Parathyroid adenoma (tissue), 2 donors: Measurements from ENCODE around the gene ZNF600.
"Not testable (repeated sequence)": the region's sequence is repeated elsewhere in the genome, so short reads cannot be mapped to it uniquely, and the experiment has no call there.

Source experiments
- H2AFZ ChIP-seq: fragments of 300-600 bp; sonication (generic); one replicate; pipeline ENCODE4 v1.7.0; 2017; ENCODE audit warnings: antibody characterized with exemption, mild to moderate bottlenecking
- H3K27ac ChIP-seq: fragments of 300-600 bp; sonication (generic); one replicate; pipeline ENCODE4 v1.7.0; 2017
- H3K27me3 ChIP-seq: fragments of 300-600 bp; sonication (generic); one replicate; pipeline ENCODE4 v1.7.0; 2017; ENCODE audit warnings: low read length; ENCODE audit not compliant: control insufficient read depth, insufficient read depth
- H3K36me3 ChIP-seq: fragments of 300-600 bp; sonication (generic); one replicate; pipeline ENCODE4 v1.7.0; 2017; ENCODE audit warnings: low read length; ENCODE audit not compliant: control insufficient read depth, insufficient read depth
- H3K4me1 ChIP-seq: fragments of 300-600 bp; sonication (generic); one replicate; pipeline ENCODE4 v1.7.0; 2017; ENCODE audit warnings: control low read depth
- H3K4me2 ChIP-seq: fragments of 300-600 bp; sonication (generic); one replicate; pipeline ENCODE4 v1.7.0; 2017; ENCODE audit warnings: low read length
- H3K4me3 ChIP-seq: fragments of 300-600 bp; sonication (generic); one replicate; pipeline ENCODE4 v1.7.0; 2017; ENCODE audit warnings: low read depth, low read length
- H3K79me2 ChIP-seq: fragments of 300-600 bp; sonication (generic); one replicate; pipeline ENCODE4 v1.7.0; 2017; ENCODE audit warnings: control low read depth
- H3K9ac ChIP-seq: fragments of 300-600 bp; sonication (generic); one replicate; pipeline ENCODE4 v1.7.0; 2017; ENCODE audit warnings: mild to moderate bottlenecking
- H3K9me3 ChIP-seq: fragments of 300-600 bp; sonication (generic); one replicate; pipeline ENCODE4 v1.7.0; 2017; ENCODE audit warnings: low read length; ENCODE audit not compliant: control insufficient read depth
- TF ChIP-seq, protein P1 (sequence below): fragments of 300-600 bp; sonication (generic); IDR thresholded peaks from one replicate; pipeline ENCODE4 v1.7.0; 2017; ENCODE audit warnings: antibody characterized with exemption, mild to moderate bottlenecking
- donor health status: primary hyperparathyroidism.

The ZNF600 gene

DNA sequence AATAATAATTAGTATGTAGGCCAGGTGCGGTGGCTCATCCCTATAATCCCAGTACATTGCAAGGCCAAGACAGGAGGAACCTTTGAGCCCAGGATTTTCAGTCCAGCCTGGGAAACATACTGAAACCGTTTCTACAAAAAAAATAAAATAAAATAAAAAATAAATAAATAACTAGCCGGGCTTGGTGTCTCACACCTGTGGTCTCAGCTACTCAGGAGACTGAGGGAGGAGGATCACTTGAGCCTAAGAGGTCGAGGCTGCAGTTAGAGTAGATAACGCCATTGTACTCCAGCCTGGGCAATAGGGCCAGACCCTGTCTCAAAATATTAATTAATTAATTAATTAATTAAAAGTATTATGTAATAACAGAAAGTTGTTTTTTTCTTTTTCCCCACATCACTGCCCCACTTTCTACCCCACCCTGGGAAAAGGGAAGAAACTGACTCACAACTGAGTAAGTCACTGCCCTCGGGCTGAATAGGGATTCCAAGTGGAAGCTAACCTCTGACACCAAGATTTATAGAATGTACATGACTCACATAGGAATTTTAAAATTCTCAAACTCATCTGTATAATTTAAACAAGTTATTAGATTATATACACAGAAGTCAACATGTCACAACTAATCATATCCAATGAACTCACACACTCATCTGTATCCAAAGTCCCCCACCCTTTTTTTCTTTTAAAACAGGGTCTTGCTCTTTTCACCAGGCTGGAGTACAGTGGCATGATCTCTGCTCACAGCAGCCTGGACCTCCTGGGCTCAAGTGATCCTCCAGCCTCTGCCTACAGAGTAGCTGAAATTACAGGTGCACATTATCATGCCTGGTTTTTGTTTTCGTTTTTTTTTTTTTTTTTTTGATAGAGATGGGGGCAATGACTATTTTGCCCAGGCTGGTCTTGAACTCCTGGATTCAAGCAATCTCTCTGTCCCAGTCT, 64.3 kb downstream of the ZNF600 start:
- Histone ChIP-seq H3K9ac (no peak overlapping the region), H3K27ac (no peak overlapping the region), H3K9me3 (no peaks in the 10 kb centered on the region), H2AFZ (no peak overlapping the region), H3K27me3 (no peaks in the 10 kb centered on the region), H3K79me2 (no peaks in the 10 kb centered on the region), H3K4me3 (no peak overlapping the region), H3K36me3 (no peaks in the 10 kb centered on the region), H3K4me1 (no peaks in the 10 kb centered on the region), H3K4me2 (no peak overlapping the region)
- TF ChIP-seq, protein P1, sequence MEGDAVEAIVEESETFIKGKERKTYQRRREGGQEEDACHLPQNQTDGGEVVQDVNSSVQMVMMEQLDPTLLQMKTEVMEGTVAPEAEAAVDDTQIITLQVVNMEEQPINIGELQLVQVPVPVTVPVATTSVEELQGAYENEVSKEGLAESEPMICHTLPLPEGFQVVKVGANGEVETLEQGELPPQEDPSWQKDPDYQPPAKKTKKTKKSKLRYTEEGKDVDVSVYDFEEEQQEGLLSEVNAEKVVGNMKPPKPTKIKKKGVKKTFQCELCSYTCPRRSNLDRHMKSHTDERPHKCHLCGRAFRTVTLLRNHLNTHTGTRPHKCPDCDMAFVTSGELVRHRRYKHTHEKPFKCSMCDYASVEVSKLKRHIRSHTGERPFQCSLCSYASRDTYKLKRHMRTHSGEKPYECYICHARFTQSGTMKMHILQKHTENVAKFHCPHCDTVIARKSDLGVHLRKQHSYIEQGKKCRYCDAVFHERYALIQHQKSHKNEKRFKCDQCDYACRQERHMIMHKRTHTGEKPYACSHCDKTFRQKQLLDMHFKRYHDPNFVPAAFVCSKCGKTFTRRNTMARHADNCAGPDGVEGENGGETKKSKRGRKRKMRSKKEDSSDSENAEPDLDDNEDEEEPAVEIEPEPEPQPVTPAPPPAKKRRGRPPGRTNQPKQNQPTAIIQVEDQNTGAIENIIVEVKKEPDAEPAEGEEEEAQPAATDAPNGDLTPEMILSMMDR = no peak

- H3K4me1 ChIP-seq, H3K4me3 ChIP-seq, H3K9me3 ChIP-seq, H3K27ac ChIP-seq, H3K9ac ChIP-seq, H3K36me3 ChIP-seq, H3K27me3 ChIP-seq, H3K4me2 ChIP-seq, H2AFZ ChIP-seq, H3K79me2 ChIP-seq: not testable (repeated sequence)
These were observed 66.0 kb downstream of the ZNF600 start for GRCh38 chr19:52720541-52720940.

DNA sequence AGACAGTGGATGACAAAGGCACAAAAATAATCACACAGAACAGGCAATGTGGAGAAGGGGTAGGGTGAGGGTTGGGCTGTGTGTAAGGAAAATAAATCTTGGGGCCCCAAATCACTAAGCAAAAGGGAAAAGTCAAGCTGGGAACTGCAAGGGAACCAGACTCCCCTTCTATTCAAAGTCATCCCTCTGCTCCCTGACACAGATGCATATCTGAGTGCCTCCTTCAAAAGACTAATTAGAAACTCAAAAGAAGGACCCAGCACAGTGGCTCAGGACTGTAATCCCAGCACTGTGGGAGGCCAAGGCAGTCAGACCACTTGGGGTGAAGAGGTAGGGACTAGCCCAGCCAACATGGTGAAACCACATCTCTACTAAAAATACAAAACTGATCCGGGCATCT, 70.1 kb downstream of the ZNF600 start:
- TF ChIP-seq, protein P1 = no peak
- Histone ChIP-seq H3K9ac (no peak overlapping the region), H3K79me2 (no peaks in the 10 kb centered on the region), H3K27me3 (no peaks in the 10 kb centered on the region), H3K9me3 (no peaks in the 10 kb centered on the region), H3K4me3 (no peak overlapping the region), H2AFZ (no peak overlapping the region), H3K27ac (no peak overlapping the region), H3K4me1 (no peaks in the 10 kb centered on the region), H3K4me2 (no peak overlapping the region), H3K36me3 (no peaks in the 10 kb centered on the region)

DNA sequence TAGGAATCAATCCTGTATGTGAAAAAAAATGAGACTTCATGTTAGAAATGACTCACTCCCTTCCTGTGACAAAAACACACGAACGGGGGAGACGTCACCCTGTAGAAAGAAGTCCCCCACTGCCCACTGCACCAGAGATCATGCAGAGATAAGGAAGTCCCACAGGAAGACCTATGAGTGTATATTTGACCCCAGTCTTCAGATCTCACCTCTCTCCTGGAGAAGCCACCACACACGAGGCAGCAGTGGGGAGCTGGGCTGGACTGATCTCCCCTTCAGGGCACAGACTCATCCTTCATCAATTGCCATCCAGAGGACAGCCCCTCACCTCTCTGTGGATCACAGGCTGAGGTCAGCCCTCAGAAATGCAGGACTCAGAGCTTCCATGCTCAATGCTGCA, 70.7 kb downstream of the ZNF600 start:
- not testable (repeated sequence) for H3K4me2 ChIP-seq, H3K4me3 ChIP-seq, H3K27ac ChIP-seq, H3K9ac ChIP-seq, H3K4me1 ChIP-seq, H3K36me3 ChIP-seq, H3K9me3 ChIP-seq, H3K79me2 ChIP-seq, H3K27me3 ChIP-seq, H2AFZ ChIP-seq

DNA sequence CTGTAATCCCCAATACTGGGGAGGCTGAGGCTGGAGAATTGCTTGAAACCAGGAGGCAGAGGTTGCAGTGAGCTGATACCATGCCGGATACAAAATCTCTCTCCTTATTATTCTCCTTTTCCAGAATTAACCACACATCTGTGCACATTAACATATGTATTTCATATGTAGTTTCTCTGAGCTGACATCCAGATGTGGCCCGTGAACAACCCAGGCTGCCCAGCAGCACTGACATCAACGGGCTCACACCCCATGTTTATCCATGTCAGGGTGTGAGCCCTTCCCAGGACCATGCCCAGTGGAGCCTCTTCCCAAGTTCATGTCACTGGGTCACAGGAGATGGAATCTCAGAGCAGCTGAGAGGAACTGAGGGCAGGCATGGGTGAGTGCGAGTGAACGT, 71.3 kb downstream of the ZNF600 start:
- not testable (repeated sequence) for H3K36me3 ChIP-seq, H3K4me2 ChIP-seq, H3K27ac ChIP-seq, H3K79me2 ChIP-seq, H3K9ac ChIP-seq, H3K27me3 ChIP-seq, H3K4me1 ChIP-seq, H2AFZ ChIP-seq, H3K4me3 ChIP-seq, H3K9me3 ChIP-seq
